CD1c-positive myeloid dendritic cell (primary cell): ENCODE results near the gene CENPS.
"Not testable (repeated sequence)": the region's sequence is repeated elsewhere in the genome, so short reads cannot be mapped to it uniquely, and the experiment has no call there.

Experiments
- DNase-seq: peaks from one replicate; pipeline ENCODE4 v3.0.0-alpha.2; 2016; ENCODE audit errors: extremely low spot score

The CENPS gene

GRCh38 chr1:10451287-10451686 is 21.1 kb downstream of the CENPS start:
- DNase-seq: no peak

- no peak for DNase-seq
These were observed 25.8 kb downstream of the CENPS start for GRCh38 chr1:10456048-10456447.

GRCh38 chr1:10456661-10457060 is 26.4 kb downstream of the CENPS start:
- no peak for DNase-seq

- DNase-seq: not testable (repeated sequence)
These were observed 27.2 kb downstream of the CENPS start for GRCh38 chr1:10457462-10457861.

GRCh38 chr1:10457875-10458274 is 27.6 kb downstream of the CENPS start:
- no peak for DNase-seq

- no peak for DNase-seq
These were observed 29.0 kb downstream of the CENPS start for GRCh38 chr1:10459184-10459583.

- no peak for DNase-seq
These were observed 36.8 kb downstream of the CENPS start for GRCh38 chr1:10467078-10467477.

GRCh38 chr1:10470043-10470442 is 39.8 kb downstream of the CENPS start:
- no peak for DNase-seq

GRCh38 chr1:10471411-10472219 is 41.4 kb downstream of the CENPS start:
- no peak for DNase-seq

GRCh38 chr1:10472220-10473144 is 42.2 kb downstream of the CENPS start, which contains the start of gene DFFA:
DFFA (minus strand) TSS chr1:10472529; CDS start chr1:10472458, 71 bp downstream.
- peak; percentile 97 for DNase-seq

- no peak for DNase-seq
These were observed 43.0 kb downstream of the CENPS start for GRCh38 chr1:10473145-10473765.

GRCh38 chr1:10474309-10474612 is 44.0 kb downstream of the CENPS start:
- not testable (repeated sequence) for DNase-seq

GRCh38 chr1:10474613-10475507 is 44.6 kb downstream of the CENPS start, which contains the start of gene PEX14:
PEX14 (plus strand) TSS chr1:10474950; CDS start chr1:10474967, 17 bp downstream.
- DNase-seq: peak; percentile 89

GRCh38 chr1:10475510-10475909 is 45.3 kb downstream of the CENPS start:
- DNase-seq: no peak

GRCh38 chr1:10479296-10479695 is 49.1 kb downstream of the CENPS start:
- no peak for DNase-seq

GRCh38 chr1:10480614-10481013 is 50.4 kb downstream of the CENPS start:
- DNase-seq: no peak

GRCh38 chr1:10484521-10484920 is 54.3 kb downstream of the CENPS start:
- DNase-seq: peak; percentile 81

GRCh38 chr1:10489291-10490055 is 59.2 kb downstream of the CENPS start:
- DNase-seq: no peak

- no peak for DNase-seq
These were observed 60.2 kb downstream of the CENPS start for GRCh38 chr1:10490286-10490970.
